ENCODE measurements around the gene MBNL3. TPM values are rescaled to one million over a fixed set of nuclear protein-coding genes. Genes with fewer than 3 reads are reported as not detected.

The MBNL3 gene
- total RNA-seq, 1 experiment from 2014 or later, result 195 TPM

DNA sequence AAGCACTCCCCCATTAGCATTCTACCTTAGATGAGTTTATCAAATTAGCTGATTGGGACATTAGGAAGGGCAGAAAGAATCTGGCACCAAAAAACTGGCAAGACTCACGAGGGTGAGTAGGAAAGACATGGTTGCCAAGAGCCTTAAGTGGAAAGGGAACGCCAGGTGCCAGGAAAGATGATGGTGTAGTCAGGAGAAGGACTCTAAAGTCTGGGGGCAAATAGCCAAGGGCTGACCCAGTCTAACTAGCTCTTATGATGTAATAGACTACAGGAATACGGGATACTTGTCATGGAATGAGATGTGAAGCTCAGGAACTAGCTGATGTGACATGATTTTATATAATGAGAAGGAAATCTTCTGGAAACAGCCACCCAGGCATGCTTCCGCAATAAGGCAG lies 94.8 kb downstream of the MBNL3 start:
- TF ChIP-seq, protein P1, sequence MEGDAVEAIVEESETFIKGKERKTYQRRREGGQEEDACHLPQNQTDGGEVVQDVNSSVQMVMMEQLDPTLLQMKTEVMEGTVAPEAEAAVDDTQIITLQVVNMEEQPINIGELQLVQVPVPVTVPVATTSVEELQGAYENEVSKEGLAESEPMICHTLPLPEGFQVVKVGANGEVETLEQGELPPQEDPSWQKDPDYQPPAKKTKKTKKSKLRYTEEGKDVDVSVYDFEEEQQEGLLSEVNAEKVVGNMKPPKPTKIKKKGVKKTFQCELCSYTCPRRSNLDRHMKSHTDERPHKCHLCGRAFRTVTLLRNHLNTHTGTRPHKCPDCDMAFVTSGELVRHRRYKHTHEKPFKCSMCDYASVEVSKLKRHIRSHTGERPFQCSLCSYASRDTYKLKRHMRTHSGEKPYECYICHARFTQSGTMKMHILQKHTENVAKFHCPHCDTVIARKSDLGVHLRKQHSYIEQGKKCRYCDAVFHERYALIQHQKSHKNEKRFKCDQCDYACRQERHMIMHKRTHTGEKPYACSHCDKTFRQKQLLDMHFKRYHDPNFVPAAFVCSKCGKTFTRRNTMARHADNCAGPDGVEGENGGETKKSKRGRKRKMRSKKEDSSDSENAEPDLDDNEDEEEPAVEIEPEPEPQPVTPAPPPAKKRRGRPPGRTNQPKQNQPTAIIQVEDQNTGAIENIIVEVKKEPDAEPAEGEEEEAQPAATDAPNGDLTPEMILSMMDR (IDR thresholded peaks at IDR 0.05; ENCODE audit: insufficient read depth in 1 of 2, low read depth in 1 of 2, low read length in 1 of 2, severe bottlenecking in 1 of 2, unreplicated experiment in 1 of 2), result no peak
- intact Hi-C loops (cut with micrococcal nuclease; ENCODE audit: unreplicated experiment), result loop anchor here (1.0 to 5.0 kb wide), 2 partner anchors 26 to 218 kb away; no protein-coding TSS in a partner anchor
- no peak for DNase-seq
- Mint-ChIP-seq H3K27ac (ENCODE audit: unreplicated experiment) (peak overlapping the region; percentile 53), H3K4me3 (ENCODE audit: unreplicated experiment) (no peak overlapping the region), H3K9me3 (ENCODE audit: unreplicated experiment) (no peaks in the 10 kb centered on the region), H3K27me3 (ENCODE audit: insufficient read depth, unreplicated experiment) (no peaks in the 10 kb centered on the region), H3K36me3 (ENCODE audit: insufficient read depth, unreplicated experiment) (peaks cover 36% of the 10 kb centered on the region), H3K4me1 (ENCODE audit: low read depth, unreplicated experiment) (peaks cover 23% of the 10 kb centered on the region)
- CTCF ChIA-PET, result no interaction called here
- no TSS peak for BruUV-seq (replicated peaks)
- Histone ChIP-seq H3K9me3 (no peaks in the 10 kb centered on the region), H3K27me3 (replicated peaks; ENCODE audit: control insufficient read depth, insufficient read depth, low read length) (no peaks in the 10 kb centered on the region), H3K4me3 (ENCODE audit: low read depth, low read length) (no peak overlapping the region), H3K36me3 (ENCODE audit: control insufficient read depth, insufficient read depth, low read length) (no peaks in the 10 kb centered on the region), H3K4me1 (peaks cover 34% of the 10 kb centered on the region)
- POLR2A ChIA-PET, result no interaction called here

DNA sequence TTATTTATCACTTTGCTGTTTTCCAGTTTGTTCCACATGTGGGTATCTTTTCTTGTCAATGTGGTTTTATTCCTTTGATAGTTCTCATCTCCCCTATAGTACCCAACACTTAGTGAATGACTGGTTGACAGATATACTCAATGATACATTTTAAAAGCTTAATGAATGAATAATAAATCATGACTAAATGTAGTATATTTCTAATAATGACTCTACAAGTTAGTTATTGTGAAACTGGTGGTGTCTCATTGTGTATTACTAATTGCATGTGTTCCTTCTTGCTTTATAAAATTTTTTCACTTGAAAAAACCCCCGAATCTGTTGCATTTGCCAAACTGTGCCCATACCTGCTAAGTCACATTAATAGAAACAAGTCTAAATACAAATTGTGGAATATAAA lies 95.4 kb downstream of the MBNL3 start:
- no peak for DNase-seq
- Mint-ChIP-seq H3K9me3 (ENCODE audit: unreplicated experiment) (no peaks in the 10 kb centered on the region), H3K27me3 (ENCODE audit: insufficient read depth, unreplicated experiment) (no peaks in the 10 kb centered on the region), H3K27ac (ENCODE audit: unreplicated experiment) (peak overlapping the region; percentile 53), H3K4me1 (ENCODE audit: low read depth, unreplicated experiment) (peaks cover 23% of the 10 kb centered on the region), H3K4me3 (ENCODE audit: unreplicated experiment) (no peak overlapping the region), H3K36me3 (ENCODE audit: insufficient read depth, unreplicated experiment) (peaks cover 35% of the 10 kb centered on the region)
- ChIA-PET CTCF (interaction anchor here (0.6 to 0.9 kb wide), 2 partner anchors 18 to 221 kb away, joined by 3 to 6 read pairs; no protein-coding TSS in a partner anchor), POLR2A (interaction anchor here (0.5 kb wide), 1 partner anchor 178 kb away, joined by 4 read pairs; no protein-coding TSS in a partner anchor)
- Histone ChIP-seq H3K4me1 (peaks cover 34% of the 10 kb centered on the region), H3K36me3 (ENCODE audit: control insufficient read depth, insufficient read depth, low read length) (no peaks in the 10 kb centered on the region), H3K27me3 (replicated peaks; ENCODE audit: control insufficient read depth, insufficient read depth, low read length) (no peaks in the 10 kb centered on the region), H3K9me3 (no peaks in the 10 kb centered on the region), H3K4me3 (ENCODE audit: low read depth, low read length) (no peak overlapping the region)
- TF ChIP-seq, protein P1 (IDR thresholded peaks at IDR 0.05; ENCODE audit: insufficient read depth in 1 of 2, low read depth in 1 of 2, low read length in 1 of 2, severe bottlenecking in 1 of 2, unreplicated experiment in 1 of 2), result no peak
- no TSS peak for BruUV-seq (replicated peaks)
- intact Hi-C loops (cut with micrococcal nuclease; ENCODE audit: unreplicated experiment), result loop anchor here (1.0 to 5.0 kb wide), 2 partner anchors 25 to 219 kb away; no protein-coding TSS in a partner anchor

DNA sequence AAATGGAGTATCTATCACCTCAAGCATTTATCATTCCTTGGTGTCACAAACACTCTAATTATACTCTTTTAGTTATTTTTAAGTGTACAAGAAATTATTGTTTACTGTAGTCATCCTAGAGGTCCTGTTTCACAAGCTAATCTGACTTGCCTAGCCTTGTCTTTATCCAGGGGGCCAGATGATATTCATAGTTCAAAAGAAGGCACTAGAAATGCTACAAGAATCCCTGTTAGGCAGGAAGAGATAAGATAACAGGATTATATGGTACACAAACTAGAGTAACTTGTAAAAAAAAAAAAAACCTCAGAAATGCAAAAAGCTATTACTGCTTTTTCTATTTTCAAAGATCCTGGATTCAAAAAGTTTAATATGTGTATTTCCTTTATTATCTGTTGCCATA lies 95.8 kb downstream of the MBNL3 start:
- DNase-seq, result peak in 1 of 2 experiments; percentile 33
- Histone ChIP-seq H3K4me3 (ENCODE audit: low read depth, low read length) (no peak overlapping the region), H3K9me3 (no peaks in the 10 kb centered on the region), H3K27me3 (replicated peaks; ENCODE audit: control insufficient read depth, insufficient read depth, low read length) (no peaks in the 10 kb centered on the region), H3K4me1 (peaks cover 35% of the 10 kb centered on the region), H3K36me3 (ENCODE audit: control insufficient read depth, insufficient read depth, low read length) (no peaks in the 10 kb centered on the region)
- no peaks in the 10 kb centered on the region for H3K9me3 Mint-ChIP-seq (ENCODE audit: unreplicated experiment)
- intact Hi-C loops (cut with micrococcal nuclease; ENCODE audit: unreplicated experiment), result loop anchor here (1.0 to 5.0 kb wide), 2 partner anchors 25 to 219 kb away; no protein-coding TSS in a partner anchor
- TF ChIP-seq, protein P1 (IDR thresholded peaks at IDR 0.05; ENCODE audit: insufficient read depth in 1 of 2, low read depth in 1 of 2, low read length in 1 of 2, severe bottlenecking in 1 of 2, unreplicated experiment in 1 of 2), result no peak
- H3K4me3 Mint-ChIP-seq (ENCODE audit: unreplicated experiment), result no peak overlapping the region
- BruUV-seq (replicated peaks), result no TSS peak
- peaks cover 22% of the 10 kb centered on the region for H3K4me1 Mint-ChIP-seq (ENCODE audit: low read depth, unreplicated experiment)
- CTCF ChIA-PET, result interaction anchor here (0.6 to 0.9 kb wide), 2 partner anchors 18 to 222 kb away, joined by 3 to 6 read pairs; no protein-coding TSS in a partner anchor
- no peaks in the 10 kb centered on the region for H3K27me3 Mint-ChIP-seq (ENCODE audit: insufficient read depth, unreplicated experiment)
- peak overlapping the region; percentile 76 for H3K27ac Mint-ChIP-seq (ENCODE audit: unreplicated experiment)
- peaks cover 31% of the 10 kb centered on the region for H3K36me3 Mint-ChIP-seq (ENCODE audit: insufficient read depth, unreplicated experiment)
- POLR2A ChIA-PET, result interaction anchor here (0.5 to 0.7 kb wide), 2 partner anchors 25 to 178 kb away, joined by 4 read pairs; no protein-coding TSS in a partner anchor

Data from Caco-2 (cell line).